ENCODE results near the gene CEPT1.

The CEPT1 gene

GRCh38 chr1:111196213-111196612 is 56.2 kb downstream of the CEPT1 start:
- no peak for TF ChIP-seq POLR2A (IDR thresholded peaks at IDR 0.05; ENCODE audit: low read depth, low read length)
- TF ChIP-seq PAX5 (IDR thresholded peaks at IDR 0.05; ENCODE audit: insufficient read depth, low read length, severe bottlenecking): no peak
- no peak for TF ChIP-seq TAF1 (IDR thresholded peaks at IDR 0.05; ENCODE audit: low read depth, low read length)
- no peak for TF ChIP-seq SPI1 (IDR thresholded peaks at IDR 0.05; ENCODE audit: low read depth, low read length)
- TF ChIP-seq POLR2AphosphoS5 (IDR thresholded peaks at IDR 0.05; ENCODE audit: low read depth, low read length): no peak
- TF ChIP-seq POU2F2 (IDR thresholded peaks at IDR 0.05; ENCODE audit: low read depth, low read length): no peak
- no peak for FAIRE-seq
- DNase-seq (ENCODE audit: insufficient read length, low spot score): no peak

GRCh38 chr1:111197598-111198284 is 57.7 kb downstream of the CEPT1 start:
- peak; percentile 60 for FAIRE-seq
- TF ChIP-seq TAF1 (IDR thresholded peaks at IDR 0.05; ENCODE audit: low read depth, low read length) (no peak), POLR2AphosphoS5 (IDR thresholded peaks at IDR 0.05; ENCODE audit: low read depth, low read length) (no peak), POU2F2 (IDR thresholded peaks at IDR 0.05; ENCODE audit: low read depth, low read length) (no peak)

GRCh38 chr1:111198836-111199235 is 58.8 kb downstream of the CEPT1 start:
- TF ChIP-seq TAF1 (IDR thresholded peaks at IDR 0.05; ENCODE audit: low read depth, low read length): no peak
- TF ChIP-seq SPI1 (IDR thresholded peaks at IDR 0.05; ENCODE audit: low read depth, low read length): no peak
- TF ChIP-seq PAX5 (IDR thresholded peaks at IDR 0.05; ENCODE audit: insufficient read depth, low read length, severe bottlenecking): no peak
- TF ChIP-seq POLR2A (IDR thresholded peaks at IDR 0.05; ENCODE audit: low read depth, low read length): no peak
- no peak for DNase-seq (ENCODE audit: insufficient read length, low spot score)
- FAIRE-seq: no peak

More at GRCh38 chr1:111197598-111198284, 57.7 kb downstream of the CEPT1 start:
- no peak for DNase-seq (ENCODE audit: insufficient read length, low spot score)

GRCh38 chr1:111199329-111199728 is 59.3 kb downstream of the CEPT1 start:
- TF ChIP-seq POLR2AphosphoS5 (IDR thresholded peaks at IDR 0.05; ENCODE audit: low read depth, low read length) (no peak), SPI1 (IDR thresholded peaks at IDR 0.05; ENCODE audit: low read depth, low read length) (no peak), TAF1 (IDR thresholded peaks at IDR 0.05; ENCODE audit: low read depth, low read length) (no peak), POU2F2 (IDR thresholded peaks at IDR 0.05; ENCODE audit: low read depth, low read length) (no peak), PAX5 (IDR thresholded peaks at IDR 0.05; ENCODE audit: insufficient read depth, low read length, severe bottlenecking) (no peak), POLR2A (IDR thresholded peaks at IDR 0.05; ENCODE audit: low read depth, low read length) (no peak)
- DNase-seq (ENCODE audit: insufficient read length, low spot score): no peak
- FAIRE-seq: no peak

GRCh38 chr1:111199881-111200801 is 60.1 kb downstream of the CEPT1 start, which contains the start of gene DENND2D:
DENND2D (minus strand) TSS chr1:111200646; CDS start chr1:111200459, 187 bp downstream.
- TF ChIP-seq POLR2A (IDR thresholded peaks at IDR 0.05; ENCODE audit: low read depth, low read length) (no peak), SPI1 (IDR thresholded peaks at IDR 0.05; ENCODE audit: low read depth, low read length) (no peak), POLR2AphosphoS5 (IDR thresholded peaks at IDR 0.05; ENCODE audit: low read depth, low read length) (no peak), TAF1 (IDR thresholded peaks at IDR 0.05; ENCODE audit: low read depth, low read length) (no peak), PAX5 (IDR thresholded peaks at IDR 0.05; ENCODE audit: insufficient read depth, low read length, severe bottlenecking) (no peak), POU2F2 (IDR thresholded peaks at IDR 0.05; ENCODE audit: low read depth, low read length) (no peak)
- FAIRE-seq (peak; percentile 9), DNase-seq (ENCODE audit: insufficient read length, low spot score) (no peak)

- FAIRE-seq (peak; percentile 63), DNase-seq (ENCODE audit: insufficient read length, low spot score) (no peak)
- TF ChIP-seq SPI1 (IDR thresholded peaks at IDR 0.05; ENCODE audit: low read depth, low read length): no peak
- no peak for TF ChIP-seq POU2F2 (IDR thresholded peaks at IDR 0.05; ENCODE audit: low read depth, low read length)
- peak; percentile 17; the same call in 1 of the 2 replicates for TF ChIP-seq TAF1 (IDR thresholded peaks at IDR 0.05; ENCODE audit: low read depth, low read length)
- TF ChIP-seq POLR2A (IDR thresholded peaks at IDR 0.05; ENCODE audit: low read depth, low read length): no peak
These were observed 60.8 kb downstream of the CEPT1 start for GRCh38 chr1:111200802-111201161.

- FAIRE-seq (peak; percentile 71), DNase-seq (ENCODE audit: insufficient read length, low spot score) (no peak)
- no peak for TF ChIP-seq POLR2AphosphoS5 (IDR thresholded peaks at IDR 0.05; ENCODE audit: low read depth, low read length)
- TF ChIP-seq POLR2A (IDR thresholded peaks at IDR 0.05; ENCODE audit: low read depth, low read length): no peak
- TF ChIP-seq POU2F2 (IDR thresholded peaks at IDR 0.05; ENCODE audit: low read depth, low read length): no peak
- no peak for TF ChIP-seq SPI1 (IDR thresholded peaks at IDR 0.05; ENCODE audit: low read depth, low read length)
- TF ChIP-seq PAX5 (IDR thresholded peaks at IDR 0.05; ENCODE audit: insufficient read depth, low read length, severe bottlenecking): no peak
- no peak for TF ChIP-seq TAF1 (IDR thresholded peaks at IDR 0.05; ENCODE audit: low read depth, low read length)
These were observed 61.5 kb downstream of the CEPT1 start for GRCh38 chr1:111201275-111202090.

GRCh38 chr1:111202366-111202706 is 62.3 kb downstream of the CEPT1 start:
- no peak for DNase-seq (ENCODE audit: insufficient read length, low spot score)
- no peak for FAIRE-seq
- TF ChIP-seq POLR2A (IDR thresholded peaks at IDR 0.05; ENCODE audit: low read depth, low read length): no peak
- TF ChIP-seq PAX5 (IDR thresholded peaks at IDR 0.05; ENCODE audit: insufficient read depth, low read length, severe bottlenecking): no peak
- TF ChIP-seq POLR2AphosphoS5 (IDR thresholded peaks at IDR 0.05; ENCODE audit: low read depth, low read length): no peak
- no peak for TF ChIP-seq SPI1 (IDR thresholded peaks at IDR 0.05; ENCODE audit: low read depth, low read length)
- TF ChIP-seq TAF1 (IDR thresholded peaks at IDR 0.05; ENCODE audit: low read depth, low read length): no peak
- TF ChIP-seq POU2F2 (IDR thresholded peaks at IDR 0.05; ENCODE audit: low read depth, low read length): no peak

All from GM12891 (cell line).